ENCODE results near the gene POLR2J. TPM values are rescaled to one million over a fixed set of nuclear protein-coding genes. Genes with fewer than 3 reads are reported as not detected.

Gene POLR2J
- total RNA-seq, 2 donors from 2014 or later, result 35.0 to 40.3 TPM

GRCh38 chr7:102449136-102449535 is 29.6 kb downstream of the POLR2J start:
- intact Hi-C loops (cut with DNase I), result no loop called here
- no peak for DNase-seq (ENCODE audit: low spot score)

GRCh38 chr7:102447311-102447710 is 31.4 kb downstream of the POLR2J start:
- intact Hi-C loops (cut with DNase I), result no loop called here
- DNase-seq (ENCODE audit: low spot score), result no peak

GRCh38 chr7:102446387-102447156 is 32.1 kb downstream of the POLR2J start:
- DNase-seq (ENCODE audit: low spot score), result no peak
- intact Hi-C loops (cut with DNase I), result no loop called here

- DNase-seq (ENCODE audit: low spot score), result no peak
- intact Hi-C loops (cut with DNase I), result no loop called here
These were observed 33.0 kb downstream of the POLR2J start for GRCh38 chr7:102445674-102446071.

- intact Hi-C loops (cut with DNase I), result no loop called here
- no peak for DNase-seq (ENCODE audit: low spot score)
These were observed 33.6 kb downstream of the POLR2J start for GRCh38 chr7:102444961-102445673.

GRCh38 chr7:102439963-102440795 is 38.5 kb downstream of the POLR2J start:
- DNase-seq (ENCODE audit: low spot score), result peak; percentile 89
- intact Hi-C loops (cut with DNase I), result no loop called here

GRCh38 chr7:102436118-102436517 is 42.6 kb downstream of the POLR2J start:
- DNase-seq (ENCODE audit: low spot score), result no peak
- intact Hi-C loops (cut with DNase I), result no loop called here

GRCh38 chr7:102434039-102434486 is 44.7 kb downstream of the POLR2J start:
- no peak for DNase-seq (ENCODE audit: low spot score)
- intact Hi-C loops (cut with DNase I), result no loop called here

GRCh38 chr7:102433219-102434038 is 45.3 kb downstream of the POLR2J start, which contains the start of gene ORAI2:
Gene ORAI2 (plus strand): TSS chr7:102433575. CDS start chr7:102438957, 5,382 bp downstream.
- peak; percentile 94 for DNase-seq (ENCODE audit: low spot score)
- intact Hi-C loops (cut with DNase I), result no loop called here

- no peak for DNase-seq (ENCODE audit: low spot score)
- intact Hi-C loops (cut with DNase I), result no loop called here
These were observed 46.1 kb downstream of the POLR2J start for GRCh38 chr7:102432442-102433218.

- DNase-seq (ENCODE audit: low spot score), result no peak
- intact Hi-C loops (cut with DNase I), result no loop called here
These were observed 47.0 kb downstream of the POLR2J start for GRCh38 chr7:102431617-102432298.

- DNase-seq (ENCODE audit: low spot score), result no peak
- intact Hi-C loops (cut with DNase I), result no loop called here
These were observed 49.4 kb downstream of the POLR2J start for GRCh38 chr7:102429141-102429899.

- intact Hi-C loops (cut with DNase I), result no loop called here
- no peak for DNase-seq (ENCODE audit: low spot score)
These were observed 51.7 kb downstream of the POLR2J start for GRCh38 chr7:102427019-102427405.

GRCh38 chr7:102426268-102427018 is 52.3 kb downstream of the POLR2J start:
- no peak for DNase-seq (ENCODE audit: low spot score)
- intact Hi-C loops (cut with DNase I), result no loop called here

- intact Hi-C loops (cut with DNase I), result no loop called here
These were observed 53.0 kb downstream of the POLR2J start for GRCh38 chr7:102425639-102426267.

GRCh38 chr7:102424787-102425218 is 53.9 kb downstream of the POLR2J start:
- DNase-seq (ENCODE audit: low spot score), result no peak
- intact Hi-C loops (cut with DNase I), result no loop called here

More at GRCh38 chr7:102425639-102426267, 53.0 kb downstream of the POLR2J start:
- peak; percentile 90 for DNase-seq (ENCODE audit: low spot score)

Data from posterior vena cava (tissue), 2 donors.